Liver (tissue), 3 donors: ENCODE results near the gene CDK13.

ENCODE experiments used
- EGR1 ChIP-seq, 2 donors: IDR thresholded peaks; 2 replicates each; pipeline ENCODE4 v1.6.1; 2016 to 2018; ENCODE audit warnings: antibody characterized with exemption in 2 of 2, low read depth in 2 of 2
- GABPA ChIP-seq, 2 donors: IDR thresholded peaks in 1 of 2; conservative IDR thresholded peaks in 1 of 2; 2 replicates each; pipeline ENCODE4 v1.6.1; 2016; ENCODE audit warnings: antibody characterized with exemption in 2 of 2, mild to moderate bottlenecking in 1 of 2, moderate library complexity in 1 of 2
- HNF4G ChIP-seq: IDR thresholded peaks from 2 replicates; pipeline ENCODE4 v1.6.1; 2016; ENCODE audit warnings: antibody characterized with exemption
- RAD21 ChIP-seq, 2 donors: IDR thresholded peaks; 2 replicates each; pipeline ENCODE4 v1.6.1; 2016; ENCODE audit warnings: antibody characterized with exemption in 2 of 2, mild to moderate bottlenecking in 2 of 2
- SP1 ChIP-seq: IDR thresholded peaks from 2 replicates; pipeline ENCODE4 v1.6.1; 2018; ENCODE audit warnings: antibody characterized with exemption, mild to moderate bottlenecking
- TAF1 ChIP-seq: conservative IDR thresholded peaks from 2 replicates; pipeline ENCODE4 v1.6.1; 2016; ENCODE audit warnings: antibody characterized with exemption, mild to moderate bottlenecking
- YY1 ChIP-seq: IDR thresholded peaks from 2 replicates; pipeline ENCODE4 v1.6.1; 2016; ENCODE audit warnings: antibody characterized with exemption, mild to moderate bottlenecking
- ZBTB33 ChIP-seq: IDR thresholded peaks from 2 replicates; pipeline ENCODE4 v1.6.1; 2016; ENCODE audit warnings: antibody characterized with exemption
- TF ChIP-seq, protein P1 (sequence below): fragments of 150-350 bp; IDR thresholded peaks from 2 replicates; pipeline ENCODE4 v1.5.1; 2017; ENCODE audit warnings: improper control_type of control experiment, low read depth, low read length; ENCODE audit not compliant: missing input control
- TF ChIP-seq, protein P2 (sequence below): IDR thresholded peaks from 2 replicates; pipeline ENCODE4 v1.6.1; 2016; ENCODE audit warnings: antibody characterized with exemption
- donor health status: healthy.
- donor health status: healthy.

GRCh38 chr7:40058026-40058425 is 108.0 kb downstream of the CDK13 start:
- TF ChIP-seq, protein P1, sequence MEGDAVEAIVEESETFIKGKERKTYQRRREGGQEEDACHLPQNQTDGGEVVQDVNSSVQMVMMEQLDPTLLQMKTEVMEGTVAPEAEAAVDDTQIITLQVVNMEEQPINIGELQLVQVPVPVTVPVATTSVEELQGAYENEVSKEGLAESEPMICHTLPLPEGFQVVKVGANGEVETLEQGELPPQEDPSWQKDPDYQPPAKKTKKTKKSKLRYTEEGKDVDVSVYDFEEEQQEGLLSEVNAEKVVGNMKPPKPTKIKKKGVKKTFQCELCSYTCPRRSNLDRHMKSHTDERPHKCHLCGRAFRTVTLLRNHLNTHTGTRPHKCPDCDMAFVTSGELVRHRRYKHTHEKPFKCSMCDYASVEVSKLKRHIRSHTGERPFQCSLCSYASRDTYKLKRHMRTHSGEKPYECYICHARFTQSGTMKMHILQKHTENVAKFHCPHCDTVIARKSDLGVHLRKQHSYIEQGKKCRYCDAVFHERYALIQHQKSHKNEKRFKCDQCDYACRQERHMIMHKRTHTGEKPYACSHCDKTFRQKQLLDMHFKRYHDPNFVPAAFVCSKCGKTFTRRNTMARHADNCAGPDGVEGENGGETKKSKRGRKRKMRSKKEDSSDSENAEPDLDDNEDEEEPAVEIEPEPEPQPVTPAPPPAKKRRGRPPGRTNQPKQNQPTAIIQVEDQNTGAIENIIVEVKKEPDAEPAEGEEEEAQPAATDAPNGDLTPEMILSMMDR, result no peak
- TF ChIP-seq RAD21 (IDR thresholded peaks at IDR 0.05), result no peak
- no peak for TF ChIP-seq TAF1
- no peak for TF ChIP-seq EGR1 (IDR thresholded peaks at IDR 0.05; ENCODE audit: low read depth in 2 of 2)
- TF ChIP-seq, protein P2, sequence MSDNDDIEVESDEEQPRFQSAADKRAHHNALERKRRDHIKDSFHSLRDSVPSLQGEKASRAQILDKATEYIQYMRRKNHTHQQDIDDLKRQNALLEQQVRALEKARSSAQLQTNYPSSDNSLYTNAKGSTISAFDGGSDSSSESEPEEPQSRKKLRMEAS, result no peak
- TF ChIP-seq ZBTB33, result no peak
- TF ChIP-seq GABPA (IDR thresholded peaks at IDR 0.05 in 1 of 2, conservative IDR thresholded peaks at IDR 0.05 in 1 of 2), result no peak
- TF ChIP-seq YY1, result no peak
- TF ChIP-seq HNF4G, result no peak
- TF ChIP-seq SP1, result no peak
